ENCODE results near the gene SLC25A34. TPM values are rescaled to one million over a fixed set of nuclear protein-coding genes. Genes with fewer than 3 reads are reported as not detected.
"Not testable (repeated sequence)": the region's sequence is repeated elsewhere in the genome, so short reads cannot be mapped to it uniquely, and the experiment has no call there.

The SLC25A34 gene
- total RNA-seq, result 1 to 10 TPM; 2.6 to 3.5 TPM
- polyA plus RNA-seq, result under 1 TPM; 0.09 to 0.30 (median 0.13) TPM
- 1.5 to 5.5 (median 3.9) reads per million in 6 experiments for total RNA-seq

DNA sequence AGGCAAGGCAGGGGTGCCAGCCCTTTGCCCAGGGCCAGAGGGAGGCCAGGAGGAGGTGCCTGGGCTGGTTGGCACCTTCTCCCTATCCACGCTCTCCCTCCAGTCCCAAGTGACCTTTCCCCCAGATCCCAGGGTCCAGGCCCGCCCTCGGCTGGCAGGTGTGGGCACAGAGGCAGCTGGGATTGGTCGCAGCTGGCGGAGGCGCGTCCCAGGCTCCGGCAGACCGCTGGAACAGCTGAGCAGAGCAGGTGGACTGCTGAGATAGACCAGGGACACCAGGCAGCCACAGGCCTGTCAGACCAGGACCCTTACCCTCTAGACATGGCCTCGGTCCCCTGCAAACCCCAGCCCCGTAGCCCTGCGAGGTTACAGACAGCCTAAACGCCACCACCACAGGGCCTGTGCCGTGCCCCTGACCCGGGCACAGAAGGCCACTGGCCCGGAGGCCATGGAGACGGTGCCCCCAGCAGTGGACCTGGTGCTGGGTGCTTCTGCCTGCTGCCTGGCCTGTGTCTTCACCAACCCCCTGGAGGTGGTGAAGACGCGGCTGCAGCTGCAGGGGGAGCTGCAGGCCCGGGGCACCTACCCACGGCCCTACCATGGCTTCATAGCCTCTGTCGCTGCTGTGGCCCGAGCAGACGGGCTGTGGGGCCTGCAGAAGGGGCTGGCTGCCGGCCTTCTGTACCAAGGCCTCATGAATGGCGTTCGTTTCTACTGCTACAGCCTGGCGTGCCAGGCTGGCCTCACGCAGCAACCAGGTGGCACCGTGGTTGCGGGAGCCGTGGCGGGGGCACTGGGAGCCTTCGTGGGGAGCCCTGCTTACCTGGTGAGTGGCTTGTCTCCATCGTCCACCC lies at the start of gene SLC25A34:
Gene SLC25A34 (plus strand): TSS at position 221 of the 854 bp plus-strand sequence. CDS start 228 bp downstream, at position 449.
- Mint-ChIP-seq H3K9me3 (no peaks in the 10 kb centered on the region), H3K36me3 (peaks cover 0 to 24% (median 0%) of the 10 kb centered on the region in 3 donors), H3K4me3 (no peak within 1 kb of the TSS), H3K27ac (peak within 1 kb of the TSS in 3 of 10 donors; percentile 11 to 76 (median 67)), H3K4me1 (peaks cover under 1 to 4% (median 2%) of the 10 kb centered on the region in 4 donors), H3K27me3 (no peaks in the 10 kb centered on the region)
- POLR2A ChIA-PET, result interaction anchor here (0.6 kb wide), 1 partner anchor 13 kb away, joined by 3 read pairs; no protein-coding TSS in a partner anchor
- DNase-seq (no peak), ATAC-seq (no peak)

DNA sequence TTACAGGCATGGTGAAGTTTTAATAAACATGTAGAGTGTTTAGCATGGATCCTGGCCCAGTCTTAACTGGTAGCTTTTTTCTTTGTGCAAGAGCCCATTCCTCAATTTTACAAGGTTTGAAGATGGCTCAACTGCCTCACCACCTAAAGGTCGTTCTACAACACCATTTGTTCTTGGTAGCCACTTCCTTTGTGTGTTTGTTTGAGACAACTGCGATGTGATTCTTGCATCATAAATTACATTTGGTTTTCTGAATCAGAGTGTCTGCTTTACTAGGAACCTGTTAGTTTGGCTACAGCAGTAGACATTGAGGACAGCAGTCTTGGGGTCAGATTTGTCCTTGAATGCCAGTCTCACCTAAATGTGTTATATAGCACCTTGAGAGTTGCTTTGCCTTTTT lies 48.6 kb upstream of the SLC25A34 start:
- H3K27me3 Mint-ChIP-seq, result no peaks in the 10 kb centered on the region
- H3K4me3 Mint-ChIP-seq, result peak overlapping the region in 3 of 10 donors; percentile 5 to 34 (median 8)
- H3K4me1 Mint-ChIP-seq, result peaks cover 19 to 59% (median 46%) of the 10 kb centered on the region in 4 donors
- H3K9me3 Mint-ChIP-seq, result no peaks in the 10 kb centered on the region
- peaks cover 0 to 3% (median 1%) of the 10 kb centered on the region in 3 donors for H3K36me3 Mint-ChIP-seq
- ATAC-seq (no peak), DNase-seq (no peak)
- POLR2A ChIA-PET, result interaction anchor here (0.6 to 2.5 kb wide), 2 partner anchors 9 to 29 kb away, joined by 4 to 9 read pairs; no protein-coding TSS in a partner anchor
- H3K27ac Mint-ChIP-seq, result peak overlapping the region in 8 of 10 donors; percentile 2 to 67 (median 51)

DNA sequence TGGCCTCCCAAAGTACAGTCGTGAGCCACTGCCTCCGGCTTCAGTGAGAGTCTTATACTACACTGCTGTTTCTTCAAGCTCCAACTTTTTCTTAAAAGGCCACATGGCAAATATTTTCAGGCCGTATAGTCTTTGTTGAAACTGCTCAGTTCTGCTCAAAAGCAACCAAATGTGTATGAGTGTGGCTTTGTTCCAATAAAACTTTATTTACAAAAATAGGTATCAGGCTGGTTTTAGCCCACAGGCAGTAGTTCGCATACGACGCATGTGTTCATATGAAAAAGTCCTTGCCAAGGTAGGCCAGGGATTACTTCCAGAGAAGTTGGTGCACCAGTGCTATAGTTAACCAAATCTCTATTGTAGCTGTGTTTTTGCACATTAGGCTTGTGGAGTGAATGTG lies 45.7 kb upstream of the SLC25A34 start:
- POLR2A ChIA-PET, result no interaction called here
- Mint-ChIP-seq H3K4me3 (no peak overlapping the region), H3K27ac (peak overlapping the region in 4 of 10 donors; percentile 11 to 77 (median 31)), H3K36me3 (peaks cover 0 to 3% (median 1%) of the 10 kb centered on the region in 3 donors), H3K4me1 (peaks cover 18 to 71% (median 49%) of the 10 kb centered on the region in 4 donors), H3K27me3 (no peaks in the 10 kb centered on the region), H3K9me3 (no peaks in the 10 kb centered on the region)
- ATAC-seq, result no peak
- DNase-seq, result no peak

DNA sequence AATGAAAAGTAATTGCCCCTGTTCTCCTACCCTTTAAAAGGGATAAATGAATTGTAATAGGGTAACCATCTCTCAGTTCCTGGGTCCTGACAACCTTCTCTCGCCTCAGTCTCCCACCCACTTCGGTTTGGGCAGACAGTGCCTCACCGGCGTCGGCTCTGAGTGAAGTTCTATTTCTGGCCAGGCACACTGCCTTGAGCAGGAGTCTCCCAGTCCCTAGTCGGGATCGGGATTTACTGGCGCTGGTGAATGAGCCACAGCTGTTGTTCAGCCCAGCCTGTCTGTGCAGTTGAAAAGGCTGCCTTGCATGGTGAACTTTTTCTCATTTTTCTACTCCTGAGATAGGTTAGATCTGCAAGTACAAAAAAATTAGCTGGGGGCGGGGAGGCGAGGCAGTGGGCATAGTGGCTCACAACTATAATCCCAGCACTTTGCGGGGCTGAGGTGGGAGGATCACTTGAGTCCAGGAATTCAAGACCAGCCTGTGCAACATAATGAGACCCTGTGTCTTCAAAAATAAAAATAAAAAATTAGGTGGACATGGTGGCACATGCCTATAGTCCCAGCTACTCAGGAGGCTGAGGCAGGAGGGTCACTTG lies 44.5 kb upstream of the SLC25A34 start:
- Mint-ChIP-seq H3K4me1 (peaks cover 17 to 66% (median 44%) of the 10 kb centered on the region in 4 donors), H3K36me3 (peaks cover 0 to 3% (median 1%) of the 10 kb centered on the region in 3 donors), H3K4me3 (no peak overlapping the region), H3K27me3 (no peaks in the 10 kb centered on the region), H3K9me3 (no peaks in the 10 kb centered on the region), H3K27ac (peak overlapping the region in 7 of 10 donors; percentile 6 to 79 (median 59))
- POLR2A ChIA-PET, result no interaction called here
- no peak for DNase-seq
- ATAC-seq, result no peak

DNA sequence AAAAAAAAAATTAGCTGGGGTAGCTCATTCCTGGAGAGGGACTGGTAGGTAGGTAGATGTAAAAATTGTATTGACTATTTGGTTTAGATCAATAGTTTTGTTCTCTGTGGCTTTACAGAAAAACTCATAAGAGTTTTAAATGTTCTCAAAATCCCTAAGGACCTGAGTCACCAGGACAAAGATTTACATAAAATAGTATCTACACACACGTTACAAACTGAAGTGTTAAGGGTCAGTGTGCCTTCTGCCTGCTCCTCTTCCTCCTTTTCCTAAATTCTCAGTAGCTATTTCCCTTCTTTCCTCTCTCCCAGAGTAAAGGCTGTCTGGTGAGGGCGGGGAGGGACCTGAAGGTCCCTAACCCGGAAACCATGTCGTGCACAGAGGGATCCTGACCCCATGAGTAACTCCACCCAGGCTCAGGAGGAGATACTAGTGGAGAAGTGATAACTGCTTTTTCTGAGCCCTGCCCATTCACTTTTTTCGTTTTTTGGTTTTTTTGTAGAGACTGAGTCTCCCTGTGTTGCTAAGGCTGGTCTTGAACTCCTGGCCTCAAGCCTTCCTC lies 43.9 kb upstream of the SLC25A34 start:
- ATAC-seq (no peak), DNase-seq (no peak)
- H3K4me1 Mint-ChIP-seq, result peaks cover 22 to 68% (median 49%) of the 10 kb centered on the region in 4 donors
- H3K27me3 Mint-ChIP-seq, result no peaks in the 10 kb centered on the region
- H3K36me3 Mint-ChIP-seq, result peaks cover 0 to 3% (median 1%) of the 10 kb centered on the region in 3 donors
- POLR2A ChIA-PET, result no interaction called here
- no peak overlapping the region for H3K4me3 Mint-ChIP-seq
- peak overlapping the region; percentile 7 to 90 (median 74) for H3K27ac Mint-ChIP-seq
- no peaks in the 10 kb centered on the region for H3K9me3 Mint-ChIP-seq

DNA sequence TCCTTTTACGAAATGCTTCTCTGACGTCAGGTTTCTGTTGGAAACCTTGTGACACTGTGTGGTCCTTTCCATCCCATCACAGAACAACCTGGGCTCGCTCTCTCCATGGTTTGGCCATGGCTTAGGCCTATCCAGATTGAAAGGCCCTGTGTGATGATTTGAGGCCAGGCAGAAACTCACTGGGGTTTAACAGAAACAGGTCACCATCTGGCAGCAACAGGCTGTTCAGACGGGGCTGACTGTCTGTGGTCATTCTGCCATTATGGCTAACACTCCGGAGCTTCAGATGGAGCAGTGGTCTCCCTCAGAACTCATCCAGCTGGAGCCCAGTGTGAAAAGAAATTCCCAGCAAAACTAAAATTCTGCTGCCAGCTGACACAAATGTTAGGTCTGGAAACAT lies 42.7 kb upstream of the SLC25A34 start:
- ATAC-seq, result no peak
- POLR2A ChIA-PET, result no interaction called here
- no peaks in the 10 kb centered on the region for H3K36me3 Mint-ChIP-seq
- H3K4me1 Mint-ChIP-seq, result peaks cover 20 to 69% (median 48%) of the 10 kb centered on the region in 4 donors
- H3K4me3 Mint-ChIP-seq, result no peak overlapping the region
- H3K27ac Mint-ChIP-seq, result peak overlapping the region in 8 of 10 donors; percentile 21 to 87 (median 73)
- H3K27me3 Mint-ChIP-seq, result no peaks in the 10 kb centered on the region
- no peaks in the 10 kb centered on the region for H3K9me3 Mint-ChIP-seq
- no peak for DNase-seq

DNA sequence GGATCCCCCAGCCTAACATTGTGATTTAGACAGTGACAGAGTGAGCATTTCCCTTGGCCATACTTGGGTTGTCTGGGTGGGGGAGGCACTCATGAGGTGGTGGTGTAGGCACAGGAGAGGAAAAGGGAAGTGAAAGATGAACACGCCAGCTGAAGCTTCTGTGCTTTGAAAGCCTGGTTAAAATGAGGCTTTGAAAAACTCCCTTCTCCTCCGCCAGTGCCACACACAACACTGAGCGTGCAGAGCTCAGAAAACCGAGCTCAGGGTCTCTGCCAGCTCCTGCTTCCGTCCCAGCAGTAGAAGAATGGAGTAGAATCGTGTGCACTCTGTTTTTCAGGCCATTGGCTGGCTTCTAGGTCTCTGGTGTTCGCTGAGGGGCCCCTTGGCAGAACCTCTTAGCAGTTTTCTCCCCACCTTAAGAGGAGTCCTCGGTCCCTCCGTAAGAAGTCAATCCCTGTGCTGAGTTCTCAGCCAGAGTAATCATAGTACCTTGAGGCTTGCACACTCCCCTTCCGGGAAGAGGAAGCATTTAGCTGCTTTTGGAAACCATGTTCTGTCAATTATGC lies 39.0 kb upstream of the SLC25A34 start:
- H3K4me1 Mint-ChIP-seq, result peaks cover 20 to 66% (median 39%) of the 10 kb centered on the region in 4 donors
- DNase-seq, result peak in 8 of 10 donors; percentile 20 to 68 (median 40)
- POLR2A ChIA-PET, result interaction anchor here (1.0 to 2.2 kb wide), 9 partner anchors 9 to 110 kb away, joined by 3 to 20 read pairs (median 4); partner anchors contain the start of genes DDI2 and PLEKHM2
- H3K27me3 Mint-ChIP-seq, result no peaks in the 10 kb centered on the region
- peak; percentile 89 to 92 for ATAC-seq
- H3K36me3 Mint-ChIP-seq, result peaks cover 0 to 2% (median 0%) of the 10 kb centered on the region in 3 donors
- peak overlapping the region; percentile 80 to 97 (median 88) for H3K4me3 Mint-ChIP-seq
- H3K27ac Mint-ChIP-seq, result peak overlapping the region; percentile 85 to 99 (median 97)
- H3K9me3 Mint-ChIP-seq, result no peaks in the 10 kb centered on the region

DNA sequence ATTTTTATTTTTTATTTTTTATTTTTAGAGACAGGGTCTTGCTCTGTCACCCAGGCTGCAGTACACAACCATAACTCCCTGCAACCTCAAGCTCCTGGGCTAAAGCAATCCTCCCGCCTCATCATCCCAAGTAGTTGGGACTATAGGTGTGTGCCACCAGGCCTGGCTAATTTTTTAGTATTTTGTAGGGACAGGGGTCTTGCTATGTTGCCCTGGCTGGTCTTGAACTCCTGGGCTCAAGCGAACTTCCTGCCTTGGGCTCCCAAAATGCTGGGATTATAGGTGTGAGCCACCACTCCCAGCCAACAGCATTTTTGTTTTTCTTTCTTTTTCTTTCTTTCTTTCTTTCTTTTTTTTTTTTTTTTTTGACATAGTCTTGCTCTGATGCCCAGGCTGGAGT lies 37.9 kb upstream of the SLC25A34 start:
- peak overlapping the region in 4 of 10 donors; percentile 8 to 57 (median 16) for H3K4me3 Mint-ChIP-seq
- H3K9me3 Mint-ChIP-seq, result no peaks in the 10 kb centered on the region
- ATAC-seq, result no peak

DNA sequence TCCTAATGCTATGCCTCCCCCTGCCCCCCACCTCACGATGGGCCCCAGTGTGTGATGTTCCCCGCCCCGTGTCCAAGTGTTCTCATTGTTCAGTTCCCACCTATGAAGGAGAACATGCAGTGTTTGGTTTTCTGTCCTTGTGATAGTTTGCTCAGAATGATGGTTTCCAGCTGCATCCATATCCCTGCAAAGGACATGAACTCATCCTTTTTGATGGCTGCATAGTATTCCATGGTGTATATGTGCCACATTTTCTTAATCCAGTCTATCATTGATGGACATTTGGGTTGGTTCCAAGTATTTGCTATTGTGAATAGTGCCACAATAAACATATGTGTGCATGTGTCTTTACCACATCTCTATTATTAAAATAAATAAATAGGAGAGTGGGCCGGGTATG lies 36.7 kb upstream of the SLC25A34 start:
- POLR2A ChIA-PET, H3K4me3 Mint-ChIP-seq, DNase-seq, H3K9me3 Mint-ChIP-seq, H3K27me3 Mint-ChIP-seq, H3K36me3 Mint-ChIP-seq, ATAC-seq: not testable (repeated sequence)
- Mint-ChIP-seq H3K4me1 (peaks cover 26 to 60% (median 46%) of the 10 kb centered on the region in 4 donors), H3K27ac (peak overlapping the region in 5 of 10 donors; percentile 34 to 79 (median 63))

More for the DNA sequence above, 37.9 kb upstream of the SLC25A34 start:
- H3K4me1 Mint-ChIP-seq, result peaks cover 21 to 62% (median 40%) of the 10 kb centered on the region in 4 donors
- H3K27me3 Mint-ChIP-seq, result no peaks in the 10 kb centered on the region
- H3K36me3 Mint-ChIP-seq, result peaks cover 0 to 2% (median 0%) of the 10 kb centered on the region in 3 donors
- no peak for DNase-seq
- POLR2A ChIA-PET, result interaction anchor here (0.7 to 1.9 kb wide), 2 partner anchors 13 to 54 kb away, joined by 4 to 20 read pairs; partner anchors contain the start of gene PLEKHM2
- peak overlapping the region; percentile 62 to 97 (median 88) for H3K27ac Mint-ChIP-seq

DNA sequence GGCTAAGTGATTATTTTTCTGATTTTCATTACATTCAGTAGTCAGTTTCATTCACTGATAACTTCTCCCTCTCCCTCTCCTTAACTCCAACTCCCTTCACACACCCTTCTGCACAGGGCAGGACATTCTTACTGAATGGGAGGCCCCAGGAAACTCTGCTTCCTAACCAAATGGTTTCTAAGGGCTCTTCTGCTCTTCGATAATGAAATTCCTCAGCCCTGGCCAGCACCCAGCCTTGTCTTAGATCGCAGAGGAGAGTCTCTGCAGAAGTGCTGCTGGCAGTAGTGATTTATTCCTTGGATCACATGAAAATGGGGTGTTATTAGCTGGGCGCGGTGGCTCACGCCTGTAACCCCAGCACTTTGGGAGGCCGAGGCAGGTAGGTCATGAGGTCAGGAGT lies 35.5 kb upstream of the SLC25A34 start:
- Mint-ChIP-seq H3K4me3 (peak overlapping the region in 1 of 10 donors; percentile 51), H3K27me3 (no peaks in the 10 kb centered on the region), H3K36me3 (peaks cover 0 to 10% (median 0%) of the 10 kb centered on the region in 3 donors), H3K4me1 (peaks cover 28 to 57% (median 42%) of the 10 kb centered on the region in 4 donors), H3K27ac (peak overlapping the region in 7 of 10 donors; percentile 15 to 79 (median 59)), H3K9me3 (no peaks in the 10 kb centered on the region)
- DNase-seq (no peak), ATAC-seq (no peak)
- POLR2A ChIA-PET, result interaction anchor here (0.7 kb wide), 1 partner anchor 1179 kb away, joined by 4 read pairs; no protein-coding TSS in a partner anchor

DNA sequence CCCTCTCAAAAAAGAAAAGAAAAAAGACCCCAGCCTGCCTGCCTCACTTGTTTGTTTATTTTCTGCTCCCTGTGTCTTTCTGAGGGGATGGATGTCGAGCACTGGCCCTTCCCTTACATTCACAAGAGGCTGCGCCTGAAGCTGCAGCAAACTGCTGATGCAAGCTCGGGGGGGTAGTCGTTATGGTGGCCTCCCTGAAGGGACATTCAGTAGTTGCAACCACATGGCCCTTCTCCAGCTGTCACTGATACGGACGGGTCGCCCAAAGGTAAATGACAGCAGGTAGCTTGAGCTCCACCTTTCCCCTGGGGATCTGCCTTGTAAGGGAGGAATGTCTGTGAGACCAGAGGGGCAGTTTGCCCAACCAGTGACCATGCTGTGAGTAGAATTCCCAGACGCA lies 34.3 kb upstream of the SLC25A34 start:
- POLR2A ChIA-PET, result interaction anchor here (0.7 kb wide), 1 partner anchor 171 kb away, joined by 3 read pairs; no protein-coding TSS in a partner anchor
- H3K27me3 Mint-ChIP-seq, result no peaks in the 10 kb centered on the region
- peaks cover 0 to 14% (median 0%) of the 10 kb centered on the region in 3 donors for H3K36me3 Mint-ChIP-seq
- peak overlapping the region in 3 of 10 donors; percentile 46 to 71 (median 65) for H3K27ac Mint-ChIP-seq
- no peak overlapping the region for H3K4me3 Mint-ChIP-seq
- no peaks in the 10 kb centered on the region for H3K9me3 Mint-ChIP-seq
- ATAC-seq, result no peak
- H3K4me1 Mint-ChIP-seq, result peaks cover 28 to 56% (median 40%) of the 10 kb centered on the region in 4 donors
- no peak for DNase-seq
